OCI-LY7 (cell line): Measurements from ENCODE around the gene PCK1. TPM values are rescaled to one million over a fixed set of nuclear protein-coding genes. Genes with fewer than 3 reads are reported as not detected.

ENCODE experiments used
- BruUV-seq: library from RNA; stranded (reverse); fragments of 400-500 nt; replicated peaks from 2 replicates; lab custom pipeline; 2021; lab: Mats Ljungman, UMichigan
- CTCF ChIA-PET: fragments of 300-600 bp; sonication (Branson Sonifier 250); formaldehyde crosslinking; loops from one replicate; lab custom pipeline; 2022; ENCODE audit warnings: antibody characterized with exemption; ENCODE audit not compliant: unreplicated experiment; lab: Charles Lee
- POLR2A ChIA-PET: fragments of 300-600 bp; sonication (Branson Sonifier 250); formaldehyde crosslinking; loops from one replicate; lab custom pipeline; 2022; ENCODE audit warnings: antibody characterized with exemption; lab: Charles Lee
- DNase-seq: peaks from one replicate; pipeline ENCODE4 v3.0.0-alpha.2; 2015; ENCODE audit warnings: low spot score
- H2AFZ ChIP-seq: fragments of 200-600 bp; sonication (generic), shearing (Covaris generic); 2 replicates; pipeline ENCODE4 v1.6.1; 2014; ENCODE audit warnings: mild to moderate bottlenecking, antibody characterized with exemption, low read length, moderate library complexity
- H3K27ac ChIP-seq: fragments of 200-600 bp; sonication (generic); 2 replicates; pipeline ENCODE4 v1.5.1; 2014; ENCODE audit warnings: mixed run types, low read depth, mild to moderate bottlenecking, moderate library complexity, low read length, inconsistent platforms; ENCODE audit not compliant: poor library complexity, severe bottlenecking
- H3K36me3 ChIP-seq: fragments of 200-600 bp; sonication (generic); 2 replicates; pipeline ENCODE4 v1.6.1; 2014; ENCODE audit warnings: mild to moderate bottlenecking, antibody characterized with exemption, low read length, moderate library complexity, mixed read lengths; ENCODE audit not compliant: insufficient read depth
- H3K4me1 ChIP-seq: fragments of 200-600 bp; sonication (generic); 2 replicates; pipeline ENCODE4 v1.5.1; 2014; ENCODE audit warnings: mild to moderate bottlenecking, low read length; ENCODE audit not compliant: insufficient read depth, poor library complexity, severe bottlenecking
- H3K4me2 ChIP-seq: fragments of 200-600 bp; sonication (generic); 2 replicates; pipeline ENCODE4 v1.6.1; 2014; ENCODE audit warnings: mild to moderate bottlenecking, low read length
- H3K4me3 ChIP-seq: fragments of 200-600 bp; sonication (generic); 2 replicates; pipeline ENCODE4 v1.5.1; 2014; ENCODE audit warnings: mild to moderate bottlenecking, low read depth, low read length; ENCODE audit not compliant: poor library complexity, severe bottlenecking
- H3K79me2 ChIP-seq: fragments of 200-600 bp; sonication (generic); 2 replicates; pipeline ENCODE4 v1.6.1; 2016; ENCODE audit warnings: low read depth, mild to moderate bottlenecking, low read length, moderate library complexity, mixed read lengths; ENCODE audit not compliant: insufficient read depth
- H3K9me2 ChIP-seq: fragments of 200-600 bp; sonication (generic); 2 replicates; pipeline ENCODE4 v1.6.1; 2016; ENCODE audit warnings: mild to moderate bottlenecking, low read length, mixed read lengths; ENCODE audit not compliant: insufficient read depth
- H3K9me3 ChIP-seq: fragments of 200-600 bp; sonication (generic); 2 replicates; pipeline ENCODE4 v1.6.1; 2014; ENCODE audit warnings: mild to moderate bottlenecking, mixed run types, low read length, mixed read lengths
- H4K20me1 ChIP-seq: fragments of 200-600 bp; sonication (generic); 2 replicates; pipeline ENCODE4 v1.6.1; 2014; ENCODE audit warnings: mild to moderate bottlenecking, antibody characterized with exemption, low read length, moderate library complexity, mixed read lengths; ENCODE audit not compliant: insufficient read depth
- EZH2phosphoT487 ChIP-seq: fragments of 200-600 bp; sonication (generic); IDR thresholded peaks from 2 replicates; pipeline ENCODE4 v1.6.1; 2018; ENCODE audit warnings: low read depth, borderline replicate concordance, mild to moderate bottlenecking, mixed run types, antibody characterized with exemption, low read length, moderate library complexity, mixed read lengths
- intact Hi-C: fragments of 100-400 bp; cut with micrococcal nuclease; formaldehyde crosslinking; loops from one replicate; pipeline ENCODE4 v1.10.0; 2022; ENCODE audit not compliant: unreplicated experiment
- total RNA-seq, 2 experiments: library from RNA; depleted of rRNA in 1 of 2; stranded (reverse); fragments of >200 nt in 1 of 2; shearing (Covaris generic) in 1 of 2; gene quantifications; 2 replicates each; pipeline ENCODE4 v1.2.3, GENCODE V29; 2014 to 2022
- TF ChIP-seq, protein P1 (sequence below): fragments of 200-600 bp; sonication (generic); conservative IDR thresholded peaks from 2 replicates; pipeline ENCODE4 v1.5.1; 2014; ENCODE audit warnings: mild to moderate bottlenecking, antibody characterized with exemption, low read length, moderate library complexity, mixed read lengths

Gene PCK1
- total RNA-seq, 2 experiments from 2014 or later, result 6.9 to 13.0 TPM

DNA sequence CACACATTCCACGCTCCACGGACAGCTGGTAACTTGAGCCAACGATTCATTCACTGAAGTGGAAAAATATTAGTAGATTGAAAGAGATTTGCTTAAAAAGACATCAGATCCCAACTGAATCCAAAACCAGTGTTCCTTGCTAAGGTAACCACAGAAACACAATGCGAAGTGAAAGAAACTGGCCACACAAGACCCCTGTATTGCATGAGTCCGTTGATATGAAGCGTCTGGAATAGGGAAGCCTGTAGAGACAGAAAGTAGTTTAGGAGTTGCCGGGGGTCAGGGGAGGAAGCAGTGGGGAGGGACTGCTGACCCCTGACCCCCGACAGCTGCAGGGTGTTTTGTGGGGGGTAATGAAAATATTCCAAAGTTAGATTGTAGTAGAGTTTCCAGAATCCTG lies 10.0 kb downstream of the PCK1 start:
- TF ChIP-seq, protein P1, sequence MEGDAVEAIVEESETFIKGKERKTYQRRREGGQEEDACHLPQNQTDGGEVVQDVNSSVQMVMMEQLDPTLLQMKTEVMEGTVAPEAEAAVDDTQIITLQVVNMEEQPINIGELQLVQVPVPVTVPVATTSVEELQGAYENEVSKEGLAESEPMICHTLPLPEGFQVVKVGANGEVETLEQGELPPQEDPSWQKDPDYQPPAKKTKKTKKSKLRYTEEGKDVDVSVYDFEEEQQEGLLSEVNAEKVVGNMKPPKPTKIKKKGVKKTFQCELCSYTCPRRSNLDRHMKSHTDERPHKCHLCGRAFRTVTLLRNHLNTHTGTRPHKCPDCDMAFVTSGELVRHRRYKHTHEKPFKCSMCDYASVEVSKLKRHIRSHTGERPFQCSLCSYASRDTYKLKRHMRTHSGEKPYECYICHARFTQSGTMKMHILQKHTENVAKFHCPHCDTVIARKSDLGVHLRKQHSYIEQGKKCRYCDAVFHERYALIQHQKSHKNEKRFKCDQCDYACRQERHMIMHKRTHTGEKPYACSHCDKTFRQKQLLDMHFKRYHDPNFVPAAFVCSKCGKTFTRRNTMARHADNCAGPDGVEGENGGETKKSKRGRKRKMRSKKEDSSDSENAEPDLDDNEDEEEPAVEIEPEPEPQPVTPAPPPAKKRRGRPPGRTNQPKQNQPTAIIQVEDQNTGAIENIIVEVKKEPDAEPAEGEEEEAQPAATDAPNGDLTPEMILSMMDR, result no peak
- TF ChIP-seq EZH2phosphoT487, result no peak
- intact Hi-C loops, result no loop called here
- Histone ChIP-seq H3K27ac (no peak overlapping the region), H2AFZ (no peak overlapping the region), H3K4me2 (no peak overlapping the region), H3K4me3 (no peak overlapping the region), H4K20me1 (no peaks in the 10 kb centered on the region), H3K4me1 (no peaks in the 10 kb centered on the region), H3K79me2 (no peaks in the 10 kb centered on the region), H3K36me3 (no peaks in the 10 kb centered on the region), H3K9me3 (no peaks in the 10 kb centered on the region), H3K9me2 (no peaks in the 10 kb centered on the region)
- no peak for DNase-seq
- CTCF ChIA-PET, result no interaction called here
- BruUV-seq, result no TSS peak
- POLR2A ChIA-PET, result no interaction called here

DNA sequence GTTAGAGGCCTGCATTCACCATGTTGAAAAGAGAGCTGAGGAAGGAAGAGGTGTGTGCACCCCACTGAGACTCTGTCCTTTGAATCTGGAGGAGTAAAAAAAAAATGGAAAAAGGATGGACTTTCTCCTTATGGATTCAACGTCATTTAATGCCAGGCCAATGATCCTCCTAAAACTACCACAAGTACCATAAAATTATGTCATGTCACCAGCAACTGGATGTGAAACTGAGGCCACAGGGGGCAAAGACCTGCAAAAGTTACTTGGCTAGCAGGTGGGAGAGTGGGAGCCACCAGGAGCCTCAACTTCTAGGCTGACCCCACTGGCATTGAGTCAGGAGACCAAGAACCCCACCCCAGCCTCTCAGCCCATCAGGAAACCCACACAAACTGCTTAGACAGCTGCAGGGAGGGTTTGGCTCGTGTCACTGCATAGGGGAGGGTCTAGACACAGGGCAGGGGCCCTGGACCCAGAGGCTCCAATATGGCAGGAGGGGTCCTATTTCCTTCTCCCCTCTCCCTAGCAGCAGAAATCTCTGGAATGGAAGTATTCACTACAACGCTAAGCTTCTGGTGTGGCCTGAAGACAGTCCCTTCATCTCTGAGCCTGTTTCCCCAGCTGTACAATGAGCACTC lies 11.0 kb downstream of the PCK1 start:
- no peak overlapping the region for H3K4me3 ChIP-seq
- H3K4me2 ChIP-seq, result no peak overlapping the region
- ChIA-PET POLR2A (interaction anchor here (1.2 kb wide), 1 partner anchor 14 kb away, joined by 3 read pairs; no protein-coding TSS in a partner anchor), CTCF (interaction anchor here (0.6 kb wide), 1 partner anchor 139 kb away, joined by 3 read pairs; no protein-coding TSS in a partner anchor)
- no peak overlapping the region for H3K27ac ChIP-seq
- H2AFZ ChIP-seq, result no peak overlapping the region
- no peaks in the 10 kb centered on the region for H3K36me3 ChIP-seq
- H3K4me1 ChIP-seq, result no peaks in the 10 kb centered on the region
- no peaks in the 10 kb centered on the region for H3K79me2 ChIP-seq
- intact Hi-C loops, result no loop called here
- H3K9me3 ChIP-seq, result no peaks in the 10 kb centered on the region
- H3K9me2 ChIP-seq, result no peaks in the 10 kb centered on the region
- TF ChIP-seq, protein P1, result no peak
- no peak for TF ChIP-seq EZH2phosphoT487
- no TSS peak for BruUV-seq
- no peaks in the 10 kb centered on the region for H4K20me1 ChIP-seq
- no peak for DNase-seq

DNA sequence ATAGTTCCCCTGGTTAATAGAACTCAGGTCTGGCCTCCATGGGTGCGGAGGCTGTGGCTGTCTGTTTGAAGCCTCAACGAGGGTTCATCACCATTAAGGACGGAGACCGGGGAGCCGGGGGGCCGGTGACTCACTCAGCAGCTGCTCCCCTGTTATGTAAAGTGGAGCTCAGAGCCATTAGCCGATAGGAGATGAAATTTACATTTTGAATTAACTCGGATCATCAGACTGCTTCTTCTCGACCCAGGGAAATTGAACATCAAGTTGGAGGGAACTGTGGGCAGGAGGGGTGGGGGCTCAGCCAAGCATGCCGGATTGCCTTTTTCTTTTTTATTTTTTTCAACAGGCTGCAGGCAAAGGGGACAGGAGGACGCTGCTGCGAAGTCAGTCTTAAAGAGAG lies 12.3 kb downstream of the PCK1 start:
- H3K79me2 ChIP-seq, result no peaks in the 10 kb centered on the region
- no peaks in the 10 kb centered on the region; the same call in 1 of the 2 replicates for H4K20me1 ChIP-seq
- no peaks in the 10 kb centered on the region for H3K9me2 ChIP-seq
- intact Hi-C loops, result no loop called here
- no peak for DNase-seq
- no peak overlapping the region for H3K4me2 ChIP-seq
- H3K4me3 ChIP-seq, result no peak overlapping the region
- H3K36me3 ChIP-seq, result no peaks in the 10 kb centered on the region
- H2AFZ ChIP-seq, result no peak overlapping the region
- no peaks in the 10 kb centered on the region for H3K4me1 ChIP-seq
- ChIA-PET POLR2A (interaction anchor here (0.6 kb wide), 1 partner anchor 47 kb away, joined by 3 read pairs; no protein-coding TSS in a partner anchor), CTCF (no interaction called here)
- TF ChIP-seq, protein P1, result no peak
- no peak for TF ChIP-seq EZH2phosphoT487
- no peak overlapping the region for H3K27ac ChIP-seq
- BruUV-seq, result no TSS peak
- H3K9me3 ChIP-seq, result no peaks in the 10 kb centered on the region
